Measurements from ENCODE around the gene KRTAP9-3.
"Not testable (repeated sequence)": the region's sequence is repeated elsewhere in the genome, so short reads cannot be mapped to it uniquely, and the experiment has no call there.

KRTAP9-3 gene

GRCh38 chr17:41251261-41251660, 19.0 kb downstream of the KRTAP9-3 start:
- DNase-seq, result no peak

GRCh38 chr17:41254861-41255260, 22.6 kb downstream of the KRTAP9-3 start:
- no peak for DNase-seq

- DNase-seq, result not testable (repeated sequence)
Measured at GRCh38 chr17:41255381-41256290, 23.4 kb downstream of the KRTAP9-3 start, which contains the start of gene KRTAP9-9. KRTAP9-9 (plus strand) TSS chr17:41255384.

DNA sequence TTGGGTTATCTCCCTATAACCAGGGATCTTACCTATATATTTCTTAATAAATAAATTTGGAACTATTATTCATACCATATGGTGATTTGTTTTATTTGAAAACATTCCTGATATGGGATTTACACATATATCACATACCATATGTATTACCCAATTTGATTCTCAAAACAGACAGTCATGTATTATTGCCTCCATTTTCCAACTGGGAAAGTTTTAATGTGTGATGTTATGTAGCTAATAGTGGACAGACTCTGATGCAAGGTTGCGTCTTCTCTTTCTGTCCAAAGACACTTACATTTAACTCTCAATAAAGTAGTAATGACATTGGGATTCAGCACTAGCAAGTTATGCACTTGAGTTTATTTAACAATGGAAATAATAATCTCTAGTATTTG, 24.0 kb downstream of the KRTAP9-3 start:
- DNase-seq, result no peak

DNA sequence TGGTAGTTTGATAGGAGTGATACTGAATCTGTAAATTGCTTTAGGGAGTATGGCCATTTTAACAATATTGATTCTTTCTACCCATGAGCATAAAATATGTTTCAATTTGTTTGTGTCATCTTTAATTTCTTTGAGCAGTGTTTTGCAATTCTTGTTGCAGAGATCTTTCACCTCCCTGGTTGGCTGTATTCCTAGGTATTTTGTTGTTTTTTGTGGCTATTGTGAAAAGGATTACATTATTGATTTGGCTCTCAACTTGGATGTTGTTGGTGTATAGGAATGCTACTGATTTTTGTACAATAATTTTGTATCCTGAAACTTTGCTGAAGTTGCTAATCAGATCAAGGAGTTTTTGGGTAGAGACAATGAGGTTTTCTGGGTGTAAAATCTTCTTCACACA, 26.2 kb downstream of the KRTAP9-3 start:
- DNase-seq, result no peak

- DNase-seq, result no peak
Measured at GRCh38 chr17:41263212-41263611, 31.0 kb downstream of the KRTAP9-3 start.

GRCh38 chr17:41264599-41264998, 32.4 kb downstream of the KRTAP9-3 start:
- DNase-seq, result no peak

DNA sequence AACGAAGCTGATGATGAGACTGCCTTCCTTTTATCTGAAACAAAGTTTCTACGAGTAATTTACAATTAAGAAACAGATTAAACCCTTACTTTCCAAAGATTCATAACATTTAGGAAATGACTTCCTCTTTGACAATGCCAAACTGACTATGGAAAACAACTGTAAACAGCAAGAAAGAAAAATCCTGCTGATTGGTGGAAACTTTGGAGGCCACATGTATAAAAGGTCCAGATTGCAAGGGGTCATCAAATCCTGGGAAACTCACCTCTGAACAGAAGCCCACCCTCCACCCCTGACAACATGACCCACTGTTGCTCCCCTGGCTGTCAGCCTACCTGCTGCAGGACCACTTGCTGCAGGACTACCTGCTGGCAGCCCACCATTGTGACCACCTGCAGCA, 32.8 kb downstream of the KRTAP9-3 start, which contains the start of gene KRTAP9-6:
Gene KRTAP9-6, plus strand, starts transcription at position 301 of the 400 bp plus-strand sequence. Its CDS starts 0 bp downstream, at position 301.
- no peak for DNase-seq

DNA sequence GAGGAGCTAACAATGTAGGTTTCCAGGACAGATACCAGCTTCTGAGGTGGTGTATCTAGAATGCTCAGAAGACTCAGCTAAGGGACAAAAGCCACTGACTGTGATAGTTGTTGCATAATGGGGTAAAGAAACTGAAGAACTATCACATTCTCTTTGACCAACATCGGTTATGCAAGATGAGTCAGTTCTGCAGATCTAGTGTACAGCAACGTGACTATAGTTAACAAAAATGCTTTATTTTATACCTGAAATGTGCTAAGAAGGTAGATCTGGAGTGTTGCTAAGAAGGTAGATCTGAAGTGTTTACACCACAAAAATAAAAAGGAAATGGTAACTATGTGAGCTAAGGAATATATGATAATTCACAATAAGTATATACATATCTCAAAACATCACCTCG, 35.5 kb downstream of the KRTAP9-3 start:
- no peak for DNase-seq

DNA sequence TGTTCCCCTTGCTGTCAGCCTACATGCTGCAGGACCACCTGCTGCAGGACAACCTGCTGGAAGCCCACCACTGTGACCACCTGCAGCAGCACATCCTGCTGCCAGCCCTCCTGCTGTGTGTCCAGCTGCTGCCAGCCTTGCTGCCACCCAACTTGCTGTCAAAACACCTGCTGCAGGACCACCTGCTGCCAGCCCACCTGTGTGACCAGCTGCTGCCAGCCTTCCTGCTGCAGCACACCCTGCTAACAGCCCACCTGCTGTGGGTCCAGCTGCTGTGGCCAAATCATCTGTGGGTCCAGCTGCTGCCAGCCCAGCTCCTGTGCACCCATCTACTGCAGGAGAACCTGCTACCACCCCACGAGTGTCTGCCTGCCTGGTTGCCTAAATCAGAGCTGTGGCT, 39.1 kb downstream of the KRTAP9-3 start:
- not testable (repeated sequence) for DNase-seq

DNA sequence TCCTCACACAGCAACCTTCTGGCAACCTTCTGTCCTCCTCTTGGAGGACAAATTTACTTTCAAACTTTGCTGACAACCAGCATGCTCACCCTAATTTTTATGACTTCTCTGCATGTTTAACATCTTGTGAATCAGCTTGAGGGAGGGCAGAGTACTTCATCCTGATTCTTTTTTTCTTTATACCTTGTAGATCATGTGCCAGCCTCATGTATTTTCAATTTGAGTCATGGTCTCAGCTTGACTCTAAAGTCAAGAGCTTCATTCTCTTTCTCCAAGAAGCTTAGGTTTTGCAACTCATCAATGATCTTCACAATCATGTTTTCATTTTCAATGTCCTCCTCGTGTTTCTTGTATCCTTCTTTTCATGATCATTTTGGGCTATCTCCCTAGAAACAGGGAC, 39.6 kb downstream of the KRTAP9-3 start:
- no peak for DNase-seq

- DNase-seq, result not testable (repeated sequence)
Measured at GRCh38 chr17:41275648-41276190, 43.5 kb downstream of the KRTAP9-3 start, which contains the start of gene KRTAP9-7. KRTAP9-7 (plus strand) TSS chr17:41275698; CDS start chr17:41275698, 0 bp downstream.

GRCh38 chr17:41278176-41278955, 46.1 kb downstream of the KRTAP9-3 start:
- DNase-seq, result no peak
